Measurements from ENCODE around the gene OPN3.

Gene OPN3

DNA sequence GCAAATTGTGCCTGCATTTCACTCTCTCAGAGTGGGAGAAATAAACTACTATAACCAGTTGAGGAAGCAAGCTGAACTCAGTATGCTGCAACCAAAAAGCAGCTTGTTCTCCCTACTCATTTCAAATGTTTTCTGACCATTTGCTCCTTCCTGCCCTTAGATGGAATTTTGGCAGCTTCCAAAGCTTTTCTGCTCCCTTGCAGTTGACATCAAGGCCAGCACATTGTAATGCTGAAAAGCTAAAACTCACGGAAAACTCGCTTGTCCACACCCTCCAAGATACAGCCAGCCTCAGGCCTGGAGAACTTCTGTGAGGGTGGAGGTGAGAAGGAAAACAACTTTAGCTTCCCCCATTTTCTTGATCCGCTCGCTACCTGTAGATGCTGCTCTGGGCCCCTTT lies 5.0 kb upstream of the OPN3 start:
- no peak for DNase-seq (ENCODE audit: low read depth)

DNA sequence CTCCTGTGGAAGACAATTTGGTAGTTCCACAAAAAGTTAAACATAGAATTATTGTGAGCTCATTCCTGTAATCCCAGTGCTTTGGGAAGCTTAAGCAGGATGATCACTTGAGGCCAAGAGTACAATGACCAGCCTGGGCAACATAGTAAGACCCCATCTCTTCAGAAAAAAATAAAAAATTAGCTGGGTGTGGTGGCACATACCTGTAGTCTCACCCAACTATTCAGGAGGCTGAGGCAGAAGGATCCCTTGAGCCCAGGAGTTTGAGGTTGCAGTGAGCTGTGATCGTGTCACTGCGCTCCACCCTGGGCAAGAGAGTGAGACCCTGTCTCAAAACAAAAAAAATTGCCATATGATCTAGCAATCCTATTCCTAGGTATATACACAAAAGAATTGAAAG lies 4.1 kb upstream of the OPN3 start:
- DNase-seq (ENCODE audit: low read depth) = no peak

DNA sequence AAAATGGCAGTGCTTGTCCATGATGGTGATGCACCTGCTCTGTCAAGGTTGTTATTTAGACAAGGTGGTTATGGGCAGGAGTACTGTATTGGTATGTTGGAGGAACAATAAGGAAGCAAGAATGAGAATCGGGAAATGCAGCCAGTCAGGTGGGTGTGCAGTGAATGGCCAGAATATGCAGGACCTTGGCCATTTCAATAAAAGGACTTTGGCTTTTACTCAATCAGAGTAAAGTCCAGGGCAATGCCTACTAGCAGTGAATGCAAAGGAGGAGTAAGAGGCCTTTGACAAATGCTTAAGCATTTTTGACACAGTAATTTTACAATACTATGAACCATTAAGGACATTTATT lies 2.4 kb upstream of the OPN3 start:
- no peak for DNase-seq (ENCODE audit: low read depth)

GRCh38 chr1:241641773-241642592 lies 1.8 kb upstream of the OPN3 start:
- no peak for DNase-seq (ENCODE audit: low read depth)

DNA sequence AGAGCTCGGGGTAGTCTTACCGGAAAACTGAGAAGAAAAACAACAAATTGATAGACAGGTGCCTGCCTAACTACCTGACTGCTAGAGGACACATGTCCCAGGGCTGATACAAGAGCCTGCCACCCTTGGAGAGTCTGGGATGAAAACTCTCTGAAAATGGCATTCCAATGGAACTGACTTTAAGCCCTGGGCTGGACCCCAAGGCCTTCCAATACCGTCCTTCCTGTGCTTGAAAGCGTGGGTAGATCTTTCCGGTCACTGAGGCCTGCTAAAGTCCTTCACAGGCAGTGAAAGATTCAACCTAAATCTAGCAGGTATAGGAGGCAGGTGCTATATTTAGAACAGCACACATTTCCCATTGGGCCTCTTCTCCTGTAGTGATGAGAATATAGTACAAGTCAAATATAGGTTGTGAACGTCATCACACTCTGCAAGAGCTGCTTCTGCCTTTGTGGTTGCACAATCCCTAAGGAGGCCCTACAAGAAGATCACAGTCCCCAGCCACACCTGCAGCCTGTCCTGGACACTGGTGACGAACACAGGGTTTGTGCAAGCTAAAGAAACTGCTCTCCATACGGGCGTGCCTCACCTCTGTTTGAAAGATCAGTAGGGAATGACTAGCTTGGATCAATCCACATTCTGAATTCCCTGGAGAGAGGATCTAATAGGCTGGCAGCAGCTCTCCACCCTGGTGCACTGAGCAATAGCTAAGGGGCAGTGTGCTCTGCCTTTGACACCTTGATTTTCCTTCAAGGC lies 876 bp upstream of the OPN3 start:
- DNase-seq (ENCODE audit: low read depth) = no peak

DNA sequence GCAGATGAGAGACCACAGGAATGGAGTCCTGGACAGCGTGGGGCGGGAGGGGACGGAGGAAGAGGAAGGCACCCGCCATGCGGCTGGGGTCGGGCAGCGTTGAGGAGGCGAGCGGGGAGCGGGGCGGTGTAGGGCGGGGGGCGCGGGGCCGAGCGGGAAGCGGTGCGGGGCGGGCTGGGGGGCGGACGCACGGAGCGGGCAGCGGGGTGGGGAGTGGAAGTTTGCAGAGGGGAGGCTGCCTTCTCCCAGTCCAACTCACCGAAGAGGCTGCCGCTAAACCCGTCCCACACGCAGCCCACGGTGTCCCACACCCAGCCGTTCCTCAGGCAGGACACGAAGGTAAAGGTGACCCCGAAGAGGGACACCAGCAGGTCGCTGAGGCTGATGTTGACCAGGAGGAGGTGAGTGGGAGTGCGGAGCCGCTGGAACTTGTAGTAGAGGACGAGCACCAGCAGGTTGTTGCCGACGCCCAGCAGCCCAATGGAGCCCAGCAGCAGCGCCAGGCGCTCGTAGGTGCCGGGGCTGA lies 483 bp downstream of the OPN3 start:
- peak; percentile 3 for DNase-seq (ENCODE audit: low read depth)

GRCh38 chr1:241638909-241639622 lies 1.1 kb downstream of the OPN3 start:
- no peak for DNase-seq (ENCODE audit: low read depth)

DNA sequence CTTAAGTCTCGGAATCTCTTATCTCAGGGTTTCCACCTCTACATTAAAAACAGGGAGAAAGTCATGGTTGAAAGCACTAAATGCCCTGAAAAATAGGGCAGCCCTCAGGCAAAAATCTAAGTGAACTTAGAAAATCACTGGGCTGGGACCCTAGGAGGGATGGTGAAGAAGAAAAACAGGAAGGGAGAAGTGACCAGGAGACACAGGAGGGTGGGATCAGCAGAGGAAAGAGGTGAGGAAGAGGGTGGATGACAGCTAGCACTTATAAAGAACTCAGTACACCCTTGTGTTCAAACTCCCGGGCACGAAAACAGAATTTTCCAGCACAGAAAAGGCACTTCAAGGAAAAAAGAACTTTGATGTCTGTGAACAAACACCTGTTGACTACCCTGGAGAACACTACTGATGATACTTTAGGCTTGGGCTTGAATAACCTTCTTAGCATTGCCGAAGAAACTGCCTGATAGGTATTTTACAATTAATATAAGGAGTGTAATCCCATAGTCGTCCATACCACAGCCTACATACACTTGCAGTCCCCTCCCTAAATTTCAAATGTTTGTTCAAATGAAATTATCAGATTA lies 2.0 kb downstream of the OPN3 start:
- no peak for DNase-seq (ENCODE audit: low read depth)

DNA sequence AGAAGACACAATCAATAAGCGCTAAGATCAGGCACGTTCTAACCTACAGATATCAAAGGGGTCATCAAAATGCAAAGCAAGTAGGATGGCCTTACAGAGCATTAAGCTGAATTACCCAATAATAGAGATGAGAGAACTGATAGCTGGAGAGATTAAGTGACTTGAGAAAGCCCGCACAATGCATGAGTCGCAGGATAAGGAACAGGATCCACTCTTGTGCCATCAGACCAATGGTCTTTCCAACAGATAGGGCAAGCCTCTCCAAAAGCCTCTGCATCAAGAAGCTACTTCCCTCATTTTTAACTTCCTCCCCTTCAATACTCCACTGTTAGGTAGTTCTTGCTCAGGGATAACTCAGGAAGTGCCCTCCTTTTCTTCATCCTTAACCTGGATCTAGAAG lies 2.6 kb downstream of the OPN3 start:
- DNase-seq (ENCODE audit: low read depth) = no peak

DNA sequence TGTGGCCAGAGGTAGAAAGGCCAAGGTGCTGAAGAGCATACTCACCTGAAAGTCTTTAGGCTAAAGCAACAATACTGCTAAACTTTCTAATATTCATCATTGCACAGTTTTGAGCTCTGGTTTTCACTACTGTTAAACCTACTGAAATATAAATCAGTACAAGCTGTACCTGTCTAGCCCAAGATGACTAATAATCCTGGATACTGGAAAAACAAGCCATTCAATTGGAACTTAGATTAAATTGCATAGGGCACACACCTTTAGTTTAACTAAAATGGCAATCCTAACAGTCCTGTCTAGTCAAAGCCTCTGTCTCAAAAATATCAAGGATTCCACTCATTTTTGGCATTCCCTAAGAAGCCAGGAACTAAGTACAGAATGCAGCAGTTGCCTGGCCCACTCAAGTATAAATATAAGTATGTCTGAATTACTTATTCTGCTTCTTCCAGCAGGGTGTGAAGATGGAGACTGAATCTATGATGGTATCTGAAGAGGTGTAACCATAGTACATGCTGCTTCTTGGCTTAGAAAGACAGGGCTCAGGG lies 3.1 kb downstream of the OPN3 start:
- DNase-seq (ENCODE audit: low read depth) = no peak

- no peak for DNase-seq (ENCODE audit: low read depth)
Measured at GRCh38 chr1:241636291-241636690, 3.9 kb downstream of the OPN3 start.

- no peak for DNase-seq (ENCODE audit: low read depth)
Measured at GRCh38 chr1:241635556-241636152, 4.5 kb downstream of the OPN3 start.

GRCh38 chr1:241632987-241633386 lies 7.2 kb downstream of the OPN3 start:
- DNase-seq (ENCODE audit: low read depth) = no peak

GRCh38 chr1:241631674-241632073 lies 8.5 kb downstream of the OPN3 start:
- DNase-seq (ENCODE audit: low read depth) = no peak

GRCh38 chr1:241630899-241631298 lies 9.3 kb downstream of the OPN3 start:
- DNase-seq (ENCODE audit: low read depth) = no peak

- no peak for DNase-seq (ENCODE audit: low read depth)
Measured at GRCh38 chr1:241630476-241630875, 9.7 kb downstream of the OPN3 start.

DNA sequence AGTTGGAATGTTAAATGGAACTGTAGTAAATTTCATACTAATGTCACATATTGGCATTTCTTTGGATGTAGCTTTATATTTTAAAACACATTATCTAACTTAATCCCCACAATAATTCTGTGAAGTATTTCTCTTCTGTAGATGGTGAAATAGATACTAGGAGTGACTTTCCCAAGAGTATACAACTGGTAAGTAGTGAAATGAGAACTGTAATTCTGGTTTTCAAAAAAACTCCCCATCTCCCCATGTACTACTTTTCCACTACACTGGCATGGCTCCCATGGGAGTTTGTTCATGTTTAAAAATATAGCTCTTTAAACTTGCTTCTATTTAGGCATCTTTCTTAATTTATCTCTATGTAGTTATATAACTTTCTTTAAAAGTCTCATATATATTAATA lies 10.2 kb downstream of the OPN3 start:
- DNase-seq (ENCODE audit: low read depth) = no peak

GRCh38 chr1:241627453-241628259 lies 12.5 kb downstream of the OPN3 start:
- no peak for DNase-seq (ENCODE audit: low read depth)

DNA sequence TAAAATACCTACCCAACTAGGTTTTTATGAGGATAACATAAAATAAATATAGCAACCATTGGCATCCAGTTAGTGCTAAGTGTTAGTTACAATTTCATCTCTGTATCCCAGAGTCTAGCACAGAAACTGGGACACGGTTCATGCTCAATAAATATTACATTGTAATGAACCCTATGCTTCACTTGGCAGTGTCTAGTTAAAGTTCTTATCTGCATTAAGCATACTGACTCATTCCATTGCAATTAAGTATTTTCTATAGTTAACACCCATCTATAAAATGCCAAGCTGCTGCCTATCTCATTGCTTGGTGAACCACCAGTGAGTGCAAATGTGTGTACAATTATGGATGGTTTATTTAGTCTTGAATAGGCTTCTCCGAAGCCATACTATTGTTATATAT lies 15.2 kb downstream of the OPN3 start:
- no peak for DNase-seq (ENCODE audit: low read depth)

DNA sequence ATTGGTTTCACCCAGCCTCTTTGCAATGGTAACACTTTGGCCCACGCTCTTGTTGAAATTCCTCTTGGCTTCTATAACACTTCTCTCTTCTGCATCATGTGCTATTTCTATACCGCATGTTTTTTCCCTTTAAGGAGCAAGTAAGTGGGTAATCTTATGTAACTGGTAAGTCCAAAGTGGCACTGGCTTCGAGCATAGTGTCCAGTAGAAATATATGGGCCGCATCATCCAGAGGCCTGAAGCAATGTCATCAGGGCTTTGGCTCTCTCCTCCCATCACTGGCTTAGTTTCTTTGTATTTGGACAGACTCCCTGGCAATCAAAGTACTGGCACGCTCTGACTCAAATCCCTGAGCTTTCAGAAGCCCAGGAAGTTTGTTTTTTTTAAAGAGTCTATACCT lies 17.5 kb downstream of the OPN3 start:
- no peak for DNase-seq (ENCODE audit: low read depth)

- no peak for DNase-seq (ENCODE audit: low read depth)
Measured at GRCh38 chr1:241617426-241617825, 22.7 kb downstream of the OPN3 start.

Measured in activated T-helper 9 cell treated with anti-CD3 and anti-CD28 coated beads, Interleukin-2, amount 50 U/mL, for 16 hours (primary cell).